GM12874 (cell line): ENCODE results near the gene AANAT.

ENCODE experiments used
- CTCF ChIP-seq: IDR thresholded peaks from 2 replicates; pipeline ENCODE4 v1.5.1; 2011; ENCODE audit warnings: low read depth, mild to moderate bottlenecking, control low read depth, low read length, moderate library complexity; ENCODE audit not compliant: insufficient read depth

The AANAT gene

GRCh38 chr17:76500074-76500746 is 32.8 kb downstream of the AANAT start:
- no peak for TF ChIP-seq CTCF

DNA sequence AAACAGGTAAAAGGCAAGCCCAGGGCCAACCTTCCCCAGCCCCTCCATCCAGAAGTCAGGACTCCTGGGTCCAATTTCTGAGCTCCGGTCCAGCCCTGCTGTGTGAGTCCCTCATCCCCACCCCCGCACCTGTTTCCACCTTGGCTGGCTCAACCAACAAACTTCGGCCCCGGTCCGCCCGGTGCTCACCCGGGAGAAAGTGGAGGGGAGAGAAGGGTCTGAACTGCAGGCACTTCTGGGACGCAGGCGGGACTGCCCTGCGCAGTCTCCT is 33.3 kb downstream of the AANAT start:
- TF ChIP-seq CTCF, result no peak

- no peak for TF ChIP-seq CTCF
Measured at GRCh38 chr17:76501018-76501826, 33.8 kb downstream of the AANAT start, which contains the start of gene RHBDF2. RHBDF2 (minus strand) TSS chr17:76501423; CDS start chr17:76481524, 19,899 bp downstream.

- TF ChIP-seq CTCF, result no peak
Measured at GRCh38 chr17:76501827-76502307, 34.5 kb downstream of the AANAT start.

DNA sequence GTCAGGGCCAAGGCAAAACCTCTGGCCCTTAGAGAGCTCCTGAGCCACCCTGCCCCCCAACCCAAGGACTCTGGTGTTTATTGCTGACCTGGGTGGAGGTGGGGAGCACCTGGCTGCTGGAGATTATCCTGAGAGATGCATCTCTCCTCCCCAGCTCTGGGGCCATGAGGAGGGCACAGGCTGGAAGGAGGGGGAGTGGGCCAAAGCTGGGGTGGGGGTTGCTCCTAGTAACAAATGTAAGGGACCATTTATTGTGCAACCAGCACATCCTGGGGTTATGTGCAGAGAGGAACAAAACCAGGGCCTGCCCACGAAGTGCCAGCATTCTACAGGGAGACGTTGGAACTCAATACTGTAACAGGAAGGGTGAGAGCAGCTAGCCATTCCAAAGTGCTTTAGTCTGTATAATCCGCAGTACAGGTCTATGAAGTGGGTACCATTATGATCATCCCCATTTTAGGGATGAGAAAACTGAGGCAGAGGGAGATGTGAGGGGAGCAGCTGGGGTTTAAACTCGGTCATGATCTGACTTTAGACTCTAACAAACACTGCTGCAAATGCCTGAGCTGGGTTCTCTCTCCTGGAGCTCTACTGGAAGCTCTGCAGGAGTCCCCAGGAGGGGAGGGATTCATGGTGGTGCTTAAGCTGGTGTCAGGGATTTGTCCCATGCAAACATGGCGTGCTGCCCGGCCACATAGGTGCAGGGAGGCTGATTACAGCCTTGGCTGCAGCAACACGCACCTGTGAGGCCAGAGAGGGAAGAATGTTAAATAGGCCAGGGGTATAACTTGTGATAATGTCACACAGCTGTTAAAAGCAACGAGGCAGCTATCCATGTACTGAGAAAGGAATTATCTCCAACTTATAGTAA is 35.2 kb downstream of the AANAT start:
- no peak for TF ChIP-seq CTCF

GRCh38 chr17:76504117-76504516 is 36.7 kb downstream of the AANAT start:
- peak; percentile 37 for TF ChIP-seq CTCF
